Measurements from ENCODE around the gene CT83. TPM values are rescaled to one million over a fixed set of nuclear protein-coding genes. Genes with fewer than 3 reads are reported as not detected.

The CT83 gene
- total RNA-seq, 1 donor from 2014 or later: not detected

DNA sequence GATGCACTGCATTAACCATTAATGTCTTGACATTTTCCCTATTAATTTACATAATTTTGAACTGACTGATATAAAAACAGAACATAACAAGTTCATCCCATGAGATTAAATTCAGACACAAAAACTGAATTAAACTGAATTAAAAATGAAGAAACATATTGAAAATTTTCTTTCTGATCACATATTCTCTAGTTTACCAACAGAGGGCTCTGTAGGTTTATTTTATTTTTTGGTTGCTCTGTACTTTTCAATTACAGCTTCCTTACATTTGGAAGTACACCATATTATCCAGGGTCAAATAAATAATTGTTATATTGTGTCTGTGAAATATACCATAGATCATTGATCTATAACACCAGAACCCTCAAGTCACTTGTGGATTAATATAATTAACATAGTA, 27.3 kb upstream of the CT83 start:
- H2AFZ ChIP-seq (ENCODE audit: low read depth, low read length): no peak overlapping the region
- Mint-ChIP-seq H3K4me3 (ENCODE audit: unreplicated experiment) (no peak overlapping the region), H3K36me3 (ENCODE audit: low read depth, unreplicated experiment) (no peaks in the 10 kb centered on the region), H3K27ac (ENCODE audit: unreplicated experiment) (no peak overlapping the region), H3K27me3 (ENCODE audit: low read depth, unreplicated experiment) (no peaks in the 10 kb centered on the region), H3K4me1 (ENCODE audit: low read depth, unreplicated experiment) (no peaks in the 10 kb centered on the region), H3K9me3 (ENCODE audit: unreplicated experiment) (no peaks in the 10 kb centered on the region)
- no peaks in the 10 kb centered on the region for H3K4me1 ChIP-seq (ENCODE audit: insufficient read depth, low read length)
- H3K9ac ChIP-seq (ENCODE audit: low read length): no peak overlapping the region
- no peak overlapping the region for H3K4me3 ChIP-seq (ENCODE audit: insufficient read depth, low read depth, low read length)
- H3K4me2 ChIP-seq (ENCODE audit: low read length): no peak overlapping the region
- no peak for FAIRE-seq
- no peaks in the 10 kb centered on the region for H3K79me2 ChIP-seq (ENCODE audit: insufficient read depth, low read length)
- no peak for TF ChIP-seq EZH2 (IDR thresholded peaks at IDR 0.05; ENCODE audit: insufficient read depth, low read length)
- TF ChIP-seq, protein P1, sequence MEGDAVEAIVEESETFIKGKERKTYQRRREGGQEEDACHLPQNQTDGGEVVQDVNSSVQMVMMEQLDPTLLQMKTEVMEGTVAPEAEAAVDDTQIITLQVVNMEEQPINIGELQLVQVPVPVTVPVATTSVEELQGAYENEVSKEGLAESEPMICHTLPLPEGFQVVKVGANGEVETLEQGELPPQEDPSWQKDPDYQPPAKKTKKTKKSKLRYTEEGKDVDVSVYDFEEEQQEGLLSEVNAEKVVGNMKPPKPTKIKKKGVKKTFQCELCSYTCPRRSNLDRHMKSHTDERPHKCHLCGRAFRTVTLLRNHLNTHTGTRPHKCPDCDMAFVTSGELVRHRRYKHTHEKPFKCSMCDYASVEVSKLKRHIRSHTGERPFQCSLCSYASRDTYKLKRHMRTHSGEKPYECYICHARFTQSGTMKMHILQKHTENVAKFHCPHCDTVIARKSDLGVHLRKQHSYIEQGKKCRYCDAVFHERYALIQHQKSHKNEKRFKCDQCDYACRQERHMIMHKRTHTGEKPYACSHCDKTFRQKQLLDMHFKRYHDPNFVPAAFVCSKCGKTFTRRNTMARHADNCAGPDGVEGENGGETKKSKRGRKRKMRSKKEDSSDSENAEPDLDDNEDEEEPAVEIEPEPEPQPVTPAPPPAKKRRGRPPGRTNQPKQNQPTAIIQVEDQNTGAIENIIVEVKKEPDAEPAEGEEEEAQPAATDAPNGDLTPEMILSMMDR (IDR thresholded peaks at IDR 0.05; ENCODE audit: insufficient read depth, low read depth, low read length): no peak
- H3K27ac ChIP-seq (ENCODE audit: low read depth, low read length): no peak overlapping the region
- H4K20me1 ChIP-seq (ENCODE audit: insufficient read depth, low read length): no peaks in the 10 kb centered on the region
- no peak for DNase-seq (ENCODE audit: low read depth)
- no peaks in the 10 kb centered on the region for H3K9me3 ChIP-seq (ENCODE audit: insufficient read depth, low read depth, low read length)
- H3K27me3 ChIP-seq (ENCODE audit: insufficient read depth, low read length): no peaks in the 10 kb centered on the region
- H3K36me3 ChIP-seq (ENCODE audit: insufficient read depth, low read length): no peaks in the 10 kb centered on the region

DNA sequence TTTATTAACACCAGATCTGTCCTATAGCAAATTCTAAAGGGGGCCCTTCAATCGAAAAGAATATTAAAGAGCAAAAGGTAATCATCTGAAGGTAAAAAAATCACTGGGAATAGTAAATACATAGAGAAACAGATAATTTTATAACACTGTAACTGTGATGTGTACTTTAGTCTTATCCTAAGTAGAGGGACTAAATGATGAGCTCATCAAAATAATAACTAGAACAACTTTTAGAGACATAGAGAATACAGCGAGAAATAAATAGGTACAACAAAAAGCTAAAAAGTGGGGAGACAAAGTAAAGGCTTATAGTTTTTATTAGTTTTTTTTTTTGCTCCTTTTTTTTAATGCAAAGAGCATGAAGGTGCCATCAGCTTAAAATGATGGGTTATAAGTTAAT, 17.3 kb upstream of the CT83 start:
- H3K27ac Mint-ChIP-seq (ENCODE audit: unreplicated experiment): no peak overlapping the region

DNA sequence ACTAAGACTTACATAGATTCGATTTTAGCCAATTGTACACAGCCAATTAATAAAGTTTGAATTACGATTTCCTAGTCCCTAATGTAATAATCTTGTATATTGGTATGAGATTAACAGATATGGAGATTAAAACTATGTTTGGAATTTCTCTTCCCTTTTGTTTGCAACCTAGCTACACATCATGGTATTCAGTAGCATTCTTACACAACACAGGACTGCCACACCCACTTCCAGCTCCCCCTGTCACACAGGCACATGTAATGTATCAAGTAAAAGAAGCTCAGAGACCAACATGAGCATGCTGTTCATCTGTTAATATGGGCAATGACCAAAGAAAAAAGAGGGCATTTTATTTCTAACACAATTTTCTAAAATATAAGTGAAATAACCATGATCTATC, 13.6 kb downstream of the CT83 start:
- no peak for TF ChIP-seq EZH2 (IDR thresholded peaks at IDR 0.05; ENCODE audit: insufficient read depth, low read length)
- TF ChIP-seq, protein P1 (IDR thresholded peaks at IDR 0.05; ENCODE audit: insufficient read depth, low read depth, low read length): no peak
- Histone ChIP-seq H3K27me3 (ENCODE audit: insufficient read depth, low read length) (no peaks in the 10 kb centered on the region), H3K36me3 (ENCODE audit: insufficient read depth, low read length) (no peaks in the 10 kb centered on the region), H2AFZ (ENCODE audit: low read depth, low read length) (no peak overlapping the region), H3K4me2 (ENCODE audit: low read length) (no peak overlapping the region), H3K9ac (ENCODE audit: low read length) (no peak overlapping the region), H4K20me1 (ENCODE audit: insufficient read depth, low read length) (no peaks in the 10 kb centered on the region), H3K4me3 (ENCODE audit: insufficient read depth, low read depth, low read length) (no peak overlapping the region), H3K9me3 (ENCODE audit: insufficient read depth, low read depth, low read length) (no peaks in the 10 kb centered on the region), H3K27ac (ENCODE audit: low read depth, low read length) (no peak overlapping the region), H3K4me1 (ENCODE audit: insufficient read depth, low read length) (no peaks in the 10 kb centered on the region), H3K79me2 (ENCODE audit: insufficient read depth, low read length) (no peaks in the 10 kb centered on the region)
- Mint-ChIP-seq H3K27ac (ENCODE audit: unreplicated experiment) (no peak overlapping the region), H3K4me1 (ENCODE audit: low read depth, unreplicated experiment) (no peaks in the 10 kb centered on the region), H3K4me3 (ENCODE audit: unreplicated experiment) (no peak overlapping the region), H3K27me3 (ENCODE audit: low read depth, unreplicated experiment) (no peaks in the 10 kb centered on the region), H3K9me3 (ENCODE audit: unreplicated experiment) (no peaks in the 10 kb centered on the region), H3K36me3 (ENCODE audit: low read depth, unreplicated experiment) (no peaks in the 10 kb centered on the region)
- no peak for FAIRE-seq
- no peak for DNase-seq (ENCODE audit: low read depth)

More for the DNA sequence above, 17.3 kb upstream of the CT83 start:
- H3K4me3 Mint-ChIP-seq (ENCODE audit: unreplicated experiment): no peak overlapping the region
- Histone ChIP-seq H3K79me2 (ENCODE audit: insufficient read depth, low read length) (no peaks in the 10 kb centered on the region), H3K4me1 (ENCODE audit: insufficient read depth, low read length) (no peaks in the 10 kb centered on the region), H2AFZ (ENCODE audit: low read depth, low read length) (no peak overlapping the region), H3K27me3 (ENCODE audit: insufficient read depth, low read length) (no peaks in the 10 kb centered on the region), H3K9ac (ENCODE audit: low read length) (no peak overlapping the region), H3K4me2 (ENCODE audit: low read length) (no peak overlapping the region), H3K9me3 (ENCODE audit: insufficient read depth, low read depth, low read length) (no peaks in the 10 kb centered on the region), H4K20me1 (ENCODE audit: insufficient read depth, low read length) (no peaks in the 10 kb centered on the region), H3K36me3 (ENCODE audit: insufficient read depth, low read length) (no peaks in the 10 kb centered on the region), H3K4me3 (ENCODE audit: insufficient read depth, low read depth, low read length) (no peak overlapping the region), H3K27ac (ENCODE audit: low read depth, low read length) (no peak overlapping the region)
- DNase-seq (ENCODE audit: low read depth) (no peak), FAIRE-seq (no peak)
- no peaks in the 10 kb centered on the region for H3K27me3 Mint-ChIP-seq (ENCODE audit: low read depth, unreplicated experiment)
- no peaks in the 10 kb centered on the region for H3K36me3 Mint-ChIP-seq (ENCODE audit: low read depth, unreplicated experiment)
- no peaks in the 10 kb centered on the region for H3K9me3 Mint-ChIP-seq (ENCODE audit: unreplicated experiment)
- no peaks in the 10 kb centered on the region for H3K4me1 Mint-ChIP-seq (ENCODE audit: low read depth, unreplicated experiment)
- TF ChIP-seq, protein P1 (IDR thresholded peaks at IDR 0.05; ENCODE audit: insufficient read depth, low read depth, low read length): no peak
- TF ChIP-seq EZH2 (IDR thresholded peaks at IDR 0.05; ENCODE audit: insufficient read depth, low read length): no peak
